ENCODE data around the gene HERC4.
"Not testable (repeated sequence)": the region's sequence is repeated elsewhere in the genome, so short reads cannot be mapped to it uniquely, and the experiment has no call there.

Gene HERC4

DNA sequence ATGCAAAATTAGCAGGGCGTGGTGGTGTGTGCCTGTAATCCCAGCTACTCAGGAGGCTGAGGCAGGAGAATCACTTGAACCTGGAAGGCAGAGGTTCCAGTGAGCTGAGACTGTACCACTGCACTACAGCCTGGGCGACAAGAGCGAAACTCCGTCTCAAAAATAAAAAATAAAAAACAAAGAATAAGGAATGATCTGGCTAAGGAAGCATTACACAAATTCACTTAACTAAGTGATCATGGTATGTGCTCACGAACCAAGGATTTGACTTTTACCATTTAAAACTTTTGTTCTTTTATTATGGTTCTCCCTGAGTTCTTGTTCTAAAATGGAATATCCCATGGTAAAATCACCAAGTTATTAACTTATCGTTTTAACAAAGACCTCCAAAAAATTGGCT lies 119.5 kb downstream of the HERC4 start:
- no peak for DNase-seq

GRCh38 chr10:67943917-67944316 lies 131.2 kb downstream of the HERC4 start:
- DNase-seq, result no peak

DNA sequence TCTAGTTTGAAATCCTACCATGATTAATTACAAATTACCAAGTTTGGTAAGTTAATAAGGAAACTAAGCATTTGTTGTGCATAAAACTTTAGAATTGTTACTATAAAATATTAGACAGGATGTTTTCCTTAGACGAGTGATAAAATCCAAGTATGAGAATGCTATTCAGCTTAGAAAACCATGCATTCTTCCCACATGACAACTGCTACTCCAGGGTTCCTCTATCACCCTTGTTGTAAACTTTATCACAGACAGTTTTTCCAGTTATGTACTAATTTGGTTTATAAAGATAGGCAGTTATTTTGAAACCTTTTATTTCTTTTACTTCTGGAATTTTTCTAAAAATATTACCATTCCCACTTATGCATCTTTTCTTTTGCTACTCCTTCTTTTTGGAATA lies 138.7 kb downstream of the HERC4 start:
- DNase-seq, result no peak

DNA sequence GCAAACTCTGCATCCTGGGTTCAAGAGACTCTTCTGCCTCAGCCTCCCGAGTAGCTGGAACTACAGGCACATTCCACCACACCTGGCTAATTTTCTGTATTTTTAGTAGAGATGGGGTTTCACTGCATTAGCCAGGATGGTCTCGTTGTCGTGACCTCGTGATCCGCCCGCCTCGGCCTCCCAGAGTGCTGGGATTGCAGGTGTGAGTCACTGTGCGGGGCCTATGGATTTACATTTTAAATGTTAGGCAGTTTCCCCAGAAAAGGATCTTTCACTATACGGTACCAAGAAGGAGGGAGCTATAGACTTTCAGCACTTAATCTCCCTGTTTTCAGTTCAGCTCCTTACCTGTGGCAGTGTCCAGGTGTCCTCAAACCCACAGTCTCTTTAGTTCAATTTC lies 139.9 kb downstream of the HERC4 start:
- no peak for DNase-seq

GRCh38 chr10:67934336-67934735 lies 140.7 kb downstream of the HERC4 start:
- DNase-seq, result no peak

DNA sequence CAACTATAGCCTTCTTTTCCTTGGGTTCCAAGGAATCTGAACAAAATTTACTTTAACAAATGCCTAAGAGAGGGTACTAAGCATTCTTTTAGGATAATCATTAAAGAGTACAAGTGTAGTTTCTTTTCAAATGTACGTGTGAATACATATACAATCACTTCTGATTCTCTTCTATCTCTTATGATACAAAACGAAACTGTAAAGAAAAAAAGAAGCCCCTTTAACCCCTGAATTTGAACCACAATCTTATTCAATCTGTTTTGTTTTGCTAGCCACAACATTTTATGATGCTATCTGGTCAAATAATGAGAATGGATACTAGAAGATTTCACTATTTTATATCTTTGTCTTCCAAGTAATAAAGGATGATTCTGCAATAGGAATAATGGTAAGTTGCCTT lies 141.9 kb downstream of the HERC4 start:
- no peak for DNase-seq

GRCh38 chr10:67926951-67927350 lies 148.1 kb downstream of the HERC4 start:
- no peak for DNase-seq

GRCh38 chr10:67925449-67926005 lies 149.6 kb downstream of the HERC4 start:
- DNase-seq, result no peak

GRCh38 chr10:67924136-67924535 lies 150.9 kb downstream of the HERC4 start:
- DNase-seq, result no peak

- DNase-seq, result no peak
Measured at GRCh38 chr10:67923551-67923950, 151.5 kb downstream of the HERC4 start.

DNA sequence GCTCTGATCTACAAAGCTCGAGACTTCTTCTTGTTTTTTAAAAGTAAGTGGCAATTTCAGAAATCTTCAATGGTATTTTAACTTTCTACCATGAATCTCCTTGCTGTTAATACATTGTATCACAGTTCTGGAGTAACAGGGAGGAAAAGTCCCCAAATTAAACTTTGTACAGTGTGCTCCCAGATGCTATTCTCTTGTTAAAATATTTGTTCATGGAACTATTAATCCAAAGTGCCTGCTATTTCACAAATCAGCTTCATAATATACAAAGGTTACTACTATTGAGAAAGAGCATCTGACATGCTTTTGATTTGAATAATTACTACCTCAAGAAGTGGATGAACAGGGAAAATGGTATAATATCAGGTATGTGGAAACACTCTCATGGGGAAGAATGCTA lies 154.0 kb downstream of the HERC4 start:
- no peak for DNase-seq

DNA sequence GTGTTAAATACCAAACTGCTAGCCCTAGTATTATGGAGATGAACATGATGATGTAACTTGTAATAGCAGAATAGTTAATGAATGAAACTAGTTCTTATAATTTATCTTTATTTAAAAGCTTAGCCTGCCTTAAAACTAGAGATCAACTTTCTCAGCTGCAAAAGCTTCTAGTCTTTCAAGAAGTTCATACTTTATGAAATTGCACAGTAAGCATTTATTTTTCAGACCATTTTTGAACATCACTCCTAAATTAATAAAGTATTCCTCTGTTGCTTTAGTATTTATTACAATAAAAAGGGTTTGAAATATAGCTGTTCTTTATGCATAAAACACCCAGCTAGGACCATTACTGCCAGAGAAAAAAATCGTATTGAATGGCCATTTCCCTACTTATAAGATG lies 157.4 kb downstream of the HERC4 start:
- DNase-seq, result no peak

GRCh38 chr10:67917169-67917568 lies 157.9 kb downstream of the HERC4 start:
- DNase-seq, result no peak

GRCh38 chr10:67914777-67915340 lies 160.2 kb downstream of the HERC4 start:
- no peak for DNase-seq

- no peak for DNase-seq
Measured at GRCh38 chr10:67912331-67912946, 162.6 kb downstream of the HERC4 start.

DNA sequence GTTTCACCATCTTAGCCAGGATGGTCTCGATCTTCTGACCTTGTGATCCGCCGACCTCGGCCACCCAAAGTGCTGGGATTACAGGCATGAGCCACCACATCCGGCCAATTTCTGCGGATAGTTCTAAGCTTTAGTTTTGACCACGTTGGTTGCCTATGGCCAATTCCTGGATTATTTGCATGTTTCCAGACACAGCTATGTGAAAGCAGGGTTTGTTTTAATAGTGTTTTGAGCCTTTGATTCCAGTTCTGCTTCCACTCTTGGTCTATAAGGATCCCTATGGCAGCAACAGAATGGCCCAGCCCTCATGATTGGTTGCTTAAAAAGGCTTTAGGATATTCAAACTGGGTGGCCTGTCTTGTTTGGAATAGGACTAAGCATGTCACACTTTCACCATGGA lies 171.5 kb downstream of the HERC4 start:
- DNase-seq, result no peak

GRCh38 chr10:67893637-67894036 lies 181.4 kb downstream of the HERC4 start:
- no peak for DNase-seq

DNA sequence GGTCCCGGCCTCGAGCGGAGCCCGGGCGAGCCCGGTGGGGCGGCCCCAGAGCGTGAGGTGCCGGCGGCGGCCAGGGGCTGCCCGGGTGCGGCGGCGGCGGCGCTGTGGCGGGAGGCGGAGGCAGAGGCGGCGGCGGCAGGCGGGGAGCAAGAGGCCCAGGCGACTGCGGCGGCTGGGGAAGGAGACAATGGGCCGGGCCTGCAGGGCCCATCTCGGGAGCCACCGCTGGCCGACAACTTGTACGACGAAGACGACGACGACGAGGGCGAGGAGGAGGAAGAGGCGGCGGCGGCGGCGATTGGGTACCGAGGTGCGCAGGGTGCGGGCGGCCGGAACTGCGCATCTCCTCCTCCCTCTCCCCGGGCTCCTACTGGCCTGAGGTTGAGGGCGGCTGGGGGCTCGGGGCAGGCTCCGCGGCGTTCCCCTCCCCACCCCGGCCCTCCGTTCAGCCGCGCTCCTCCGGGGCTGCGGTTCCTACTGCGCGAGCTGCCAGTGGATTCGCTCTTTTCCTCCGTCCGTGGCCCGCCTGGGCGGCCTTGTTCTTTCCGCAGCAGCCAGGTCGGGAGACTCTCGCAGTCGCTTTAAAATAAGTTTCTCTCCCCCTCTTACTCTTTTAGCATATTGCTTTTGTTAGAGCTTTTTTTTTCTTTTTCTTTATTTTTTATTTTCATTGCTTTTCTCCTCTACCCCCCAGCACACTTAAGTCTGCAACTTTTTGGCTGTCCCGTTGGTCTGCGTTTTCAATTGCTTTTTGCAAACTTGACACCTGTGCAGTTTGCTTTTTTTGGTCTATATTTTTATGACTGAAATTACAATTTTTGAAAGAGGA lies 190.0 kb downstream of the HERC4 start:
- DNase-seq, result peak; percentile 76

DNA sequence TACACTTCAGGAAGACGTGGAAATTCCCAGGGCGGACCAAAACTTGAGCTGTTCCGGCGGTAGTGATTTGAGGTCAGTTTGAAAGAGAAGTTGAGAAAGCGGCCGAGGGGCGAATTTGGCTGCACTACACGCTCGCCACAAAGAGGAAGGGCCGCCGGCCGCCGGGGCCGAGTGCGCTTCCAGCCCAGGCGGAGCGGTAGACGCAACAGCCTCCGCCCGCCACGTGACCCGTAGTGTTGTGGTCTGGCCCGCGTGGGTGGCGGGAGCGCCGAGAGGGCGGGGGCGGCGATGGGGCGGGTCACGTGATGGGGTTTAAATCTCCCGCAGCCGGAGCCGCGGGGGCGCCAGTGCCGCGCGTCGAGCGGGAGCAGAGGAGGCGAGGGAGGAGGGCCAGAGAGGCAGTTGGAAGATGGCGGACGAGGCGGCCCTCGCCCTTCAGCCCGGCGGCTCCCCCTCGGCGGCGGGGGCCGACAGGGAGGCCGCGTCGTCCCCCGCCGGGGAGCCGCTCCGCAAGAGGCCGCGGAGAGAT lies 190.7 kb downstream of the HERC4 start, which contains the start of gene SIRT1:
Gene SIRT1 (plus strand): TSS at position 344 of the 529 bp plus-strand sequence. CDS start 66 bp downstream, at position 410.
- peak; percentile 93 for DNase-seq

GRCh38 chr10:67883710-67884312 lies 191.3 kb downstream of the HERC4 start:
- DNase-seq, result no peak

DNA sequence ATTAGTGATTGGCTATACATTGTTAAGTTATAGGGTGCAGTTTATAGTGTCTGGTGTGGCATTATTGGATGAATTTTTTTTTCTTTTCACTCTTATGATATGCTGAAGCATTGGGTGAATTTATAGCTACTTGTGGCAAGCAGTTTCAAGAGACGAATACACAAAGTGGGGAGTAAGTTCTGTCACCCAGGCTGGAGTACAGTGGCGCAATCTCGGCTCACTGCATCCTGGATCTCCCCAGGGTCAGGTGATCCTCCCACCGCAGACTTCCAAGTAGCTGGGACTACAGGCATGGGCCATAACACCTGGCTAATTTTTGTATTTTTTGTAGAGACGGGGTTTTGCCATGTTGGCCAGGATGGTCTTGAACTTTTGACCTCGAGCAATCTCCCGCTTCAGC lies 196.9 kb downstream of the HERC4 start:
- DNase-seq, result no peak

GRCh38 chr10:67877421-67877820 lies 197.7 kb downstream of the HERC4 start:
- not testable (repeated sequence) for DNase-seq
